PFSK-1 (cell line): ENCODE results near the gene GLS.

Experiments
- FOXP2 ChIP-seq: optimal IDR thresholded peaks from 2 replicates; pipeline ENCODE3; 2011; ENCODE audit warnings: borderline replicate concordance, control low read depth, inconsistent platforms; ENCODE audit not compliant: insufficient read depth; ENCODE audit errors: extremely low read length, extremely low read depth
- POLR2AphosphoS5 ChIP-seq: IDR thresholded peaks from 2 replicates; pipeline ENCODE4 v1.6.1; 2012; ENCODE audit warnings: low read depth, mild to moderate bottlenecking, control low read depth, low read length, moderate library complexity

DNA sequence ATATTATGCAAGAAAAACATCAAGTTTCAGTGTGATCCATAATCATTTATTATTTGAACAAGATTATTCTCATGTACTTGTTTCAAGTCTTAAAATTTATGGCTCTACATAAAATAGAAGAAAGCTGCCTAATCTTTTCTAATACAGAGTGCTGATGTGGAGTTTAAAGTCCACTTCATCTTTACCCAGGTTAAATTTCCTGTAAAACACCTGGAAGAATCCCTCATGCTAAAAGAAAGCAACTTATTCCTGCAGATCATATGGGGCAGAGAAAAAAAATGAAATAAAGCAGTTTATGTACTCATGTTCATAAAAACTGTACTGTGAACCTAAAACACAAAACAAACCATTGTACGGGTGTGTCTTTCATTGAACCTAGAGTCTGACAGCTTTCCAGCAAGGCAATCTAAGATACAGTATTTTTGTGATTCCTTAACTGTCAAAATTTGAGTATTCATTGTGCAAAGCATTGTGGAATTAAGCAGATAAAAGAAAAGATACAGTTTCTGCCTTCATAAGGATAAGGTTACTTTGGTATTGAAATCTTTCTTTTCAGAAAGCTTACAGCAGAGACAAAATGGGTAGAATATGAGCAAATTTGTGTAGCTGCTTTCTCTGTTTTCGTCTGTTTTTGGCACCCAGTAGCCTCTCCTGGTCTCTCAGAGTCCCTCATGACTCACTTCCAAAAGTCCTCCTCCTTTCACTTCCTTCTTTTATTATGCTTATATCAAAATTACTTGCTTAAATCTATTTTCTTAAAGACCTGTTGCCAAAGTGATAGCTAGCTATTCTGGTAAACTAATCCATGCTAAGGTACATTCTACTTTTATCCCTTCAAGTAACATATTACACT lies 26.9 kb upstream of the GLS start:
- TF ChIP-seq POLR2AphosphoS5: no peak
- no peak for TF ChIP-seq FOXP2
